ENCODE data around the gene TMEM259. TPM values are rescaled to one million over a fixed set of nuclear protein-coding genes. Genes with fewer than 3 reads are reported as not detected.

TMEM259 gene
- total RNA-seq, 1 experiment from 2014 or later, result 202 TPM

DNA sequence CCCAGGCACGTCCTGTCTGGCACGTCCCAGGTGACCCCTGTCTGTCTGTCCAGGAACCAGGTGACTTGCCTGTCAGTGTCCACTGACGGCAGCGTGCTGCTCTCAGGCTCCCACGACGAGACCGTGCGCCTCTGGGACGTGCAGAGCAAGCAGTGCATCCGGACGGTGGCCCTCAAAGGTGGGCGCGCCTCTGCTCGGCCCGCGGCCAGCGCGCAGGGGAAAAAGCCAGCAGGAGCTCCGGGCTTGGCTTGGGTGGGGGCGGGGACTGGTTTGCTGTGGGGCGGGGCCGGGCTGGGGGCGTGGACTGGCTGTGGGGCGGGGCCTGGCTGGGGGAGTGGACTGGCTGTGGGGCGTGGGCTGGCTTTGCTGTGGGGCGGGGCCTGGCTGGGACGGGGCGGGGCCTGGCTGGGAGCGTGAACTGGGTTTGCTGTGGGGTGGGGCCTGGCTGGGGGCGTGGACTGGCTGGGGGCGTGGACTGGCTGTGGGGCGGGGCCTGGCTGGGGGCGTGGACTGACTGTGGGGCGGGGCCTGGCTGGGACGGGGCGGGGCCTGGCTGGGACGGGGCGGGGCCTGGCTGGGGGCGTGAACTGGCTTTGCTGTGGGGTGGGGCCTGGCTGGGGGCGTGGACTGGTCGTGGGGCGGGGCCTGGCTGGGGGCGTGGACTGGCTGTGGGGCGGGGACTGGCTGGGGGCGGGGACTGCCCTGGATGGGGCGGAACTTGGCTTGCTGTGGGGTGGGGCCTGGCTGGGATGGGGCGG lies 29.6 kb downstream of the TMEM259 start:
- Histone ChIP-seq H3K79me2 (ENCODE audit: insufficient read depth, low read length) (peaks cover 11% of the 10 kb centered on the region; the same call in 1 of the 2 replicates), H2AFZ (ENCODE audit: low read depth, low read length, poor library complexity, severe bottlenecking) (no peak overlapping the region), H3K27me3 (ENCODE audit: insufficient read depth, low read length) (no peaks in the 10 kb centered on the region), H3K9ac (ENCODE audit: low read length) (no peak overlapping the region), H3K9me3 (ENCODE audit: control insufficient read depth in 1 of 2, insufficient read depth in 1 of 2, low read depth in 1 of 2, low read length in 2 of 2) (no peaks in the 10 kb centered on the region), H4K20me1 (ENCODE audit: insufficient read depth) (peaks cover 6% of the 10 kb centered on the region; the same call in 1 of the 2 replicates), H3K36me3 (ENCODE audit: control insufficient read depth in 1 of 2, insufficient read depth in 2 of 2, low read length in 2 of 2) (peaks cover 13 to 62% of the 10 kb centered on the region in 2 experiments), H3K4me1 (ENCODE audit: control insufficient read depth in 1 of 2, insufficient read depth in 2 of 2, low read length in 2 of 2) (peaks cover 3 to 24% of the 10 kb centered on the region in 2 experiments), H3K4me2 (ENCODE audit: low read length) (no peak overlapping the region), H3K9me2 (ENCODE audit: insufficient read depth) (no peaks in the 10 kb centered on the region), H3K4me3 (replicated peaks in 1 of 2; ENCODE audit: low read depth in 1 of 2, low read length in 2 of 2) (no peak overlapping the region), H3K27ac (ENCODE audit: low read depth, low read length) (peak overlapping the region; percentile 50; the same call in 1 of the 2 replicates)
- POLR2A ChIA-PET, result no interaction called here
- CTCF ChIA-PET, result no interaction called here
- no TSS peak for BruUV-seq (replicated peaks)
- RAD21 ChIA-PET (ENCODE audit: low non-redundant PET in 1 of 2, low total read pairs in 2 of 2, uncharacterized antibody in 2 of 2, unreplicated experiment in 2 of 2), result interaction anchor here in 1 of 2 experiments (0.6 kb wide), 1 partner anchor 35 kb away, joined by 5 read pairs; no protein-coding TSS in a partner anchor
- peak; percentile 22 for DNase-seq (ENCODE audit: low read depth, low spot score)
- intact Hi-C loops (cut with micrococcal nuclease), result no loop called here
- peak; percentile 55 for ATAC-seq
- no peak for TF ChIP-seq JUND (IDR thresholded peaks at IDR 0.05)
- TF ChIP-seq RAD21 (IDR thresholded peaks at IDR 0.05; ENCODE audit: low read depth), result no peak

DNA sequence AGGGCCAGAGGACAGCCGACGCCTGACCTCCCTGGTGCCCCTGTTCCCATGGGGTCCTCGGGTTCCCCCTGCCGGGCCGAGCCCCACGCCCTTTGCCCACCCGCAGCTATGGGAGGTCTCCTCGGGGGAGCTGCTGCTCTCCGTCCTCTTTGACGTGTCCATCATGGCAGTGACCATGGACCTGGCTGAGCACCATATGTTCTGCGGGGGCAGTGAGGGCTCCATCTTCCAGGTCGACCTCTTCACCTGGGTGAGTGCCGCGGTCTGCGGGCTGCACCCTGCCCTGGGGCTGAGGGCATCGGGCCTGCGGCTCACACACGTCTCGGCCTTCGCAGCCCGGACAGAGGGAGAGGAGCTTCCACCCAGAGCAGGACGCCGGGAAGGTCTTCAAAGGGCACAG lies 30.2 kb downstream of the TMEM259 start:
- ChIA-PET RAD21 (ENCODE audit: low non-redundant PET in 1 of 2, low total read pairs in 2 of 2, uncharacterized antibody in 2 of 2, unreplicated experiment in 2 of 2) (interaction anchor here in 1 of 2 experiments (0.6 kb wide), 1 partner anchor 34 kb away, joined by 5 read pairs; no protein-coding TSS in a partner anchor), CTCF (no interaction called here), POLR2A (no interaction called here)
- H3K27ac ChIP-seq (ENCODE audit: low read depth, low read length), result peak overlapping the region; percentile 50; the same call in 1 of the 2 replicates
- BruUV-seq (replicated peaks), result no TSS peak
- no peaks in the 10 kb centered on the region for H3K9me2 ChIP-seq (ENCODE audit: insufficient read depth)
- no peak overlapping the region for H3K4me3 ChIP-seq (replicated peaks in 1 of 2; ENCODE audit: low read depth in 1 of 2, low read length in 2 of 2)
- DNase-seq (ENCODE audit: low read depth, low spot score) (no peak), ATAC-seq (no peak)
- peaks cover 16% of the 10 kb centered on the region; the same call in 1 of the 2 replicates for H3K79me2 ChIP-seq (ENCODE audit: insufficient read depth, low read length)
- H4K20me1 ChIP-seq (ENCODE audit: insufficient read depth), result peaks cover 6% of the 10 kb centered on the region; the same call in 1 of the 2 replicates
- H3K27me3 ChIP-seq (ENCODE audit: insufficient read depth, low read length), result no peaks in the 10 kb centered on the region
- H2AFZ ChIP-seq (ENCODE audit: low read depth, low read length, poor library complexity, severe bottlenecking), result no peak overlapping the region
- H3K9ac ChIP-seq (ENCODE audit: low read length), result no peak overlapping the region
- TF ChIP-seq POLR2AphosphoS5 (IDR thresholded peaks at IDR 0.05; ENCODE audit: low read depth, low read length) (no peak), ZFX (IDR thresholded peaks at IDR 0.05) (no peak), SP1 (IDR thresholded peaks at IDR 0.05; ENCODE audit: low read depth) (no peak), POLR2A (IDR thresholded peaks at IDR 0.05; ENCODE audit: borderline replicate concordance, extremely low read depth, insufficient read depth, insufficient read length) (no peak), CEBPB (IDR thresholded peaks at IDR 0.05; ENCODE audit: low read depth) (no peak), ZNF274 (IDR thresholded peaks at IDR 0.05; ENCODE audit: low read depth, low read length) (no peak)
- no peak overlapping the region for H3K4me2 ChIP-seq (ENCODE audit: low read length)
- no peaks in the 10 kb centered on the region for H3K9me3 ChIP-seq (ENCODE audit: control insufficient read depth in 1 of 2, insufficient read depth in 1 of 2, low read depth in 1 of 2, low read length in 2 of 2)
- intact Hi-C loops (cut with micrococcal nuclease), result no loop called here
- H3K4me1 ChIP-seq (ENCODE audit: control insufficient read depth in 1 of 2, insufficient read depth in 2 of 2, low read length in 2 of 2), result peaks cover 0 to 18% of the 10 kb centered on the region in 2 experiments; a peak in 3 of 4 replicates
- peaks cover 13 to 68% of the 10 kb centered on the region in 2 experiments for H3K36me3 ChIP-seq (ENCODE audit: control insufficient read depth in 1 of 2, insufficient read depth in 2 of 2, low read length in 2 of 2)

All from HCT116 (cell line).